NT2/D1 (cell line): ENCODE results near the gene TIMM8B.
"Not testable (repeated sequence)": the region's sequence is repeated elsewhere in the genome, so short reads cannot be mapped to it uniquely, and the experiment has no call there.

Experiments used
- DNase-seq: peaks from one replicate; pipeline ENCODE4 v3.0.0-alpha.2; 2011; ENCODE audit warnings: low read depth, low spot score
- H3K27me3 ChIP-seq: 2 replicates; pipeline ENCODE4 v1.6.0; 2011; ENCODE audit warnings: mild to moderate bottlenecking; ENCODE audit not compliant: insufficient read length, insufficient read depth
- H3K36me3 ChIP-seq: 2 replicates; pipeline ENCODE4 v1.6.1; 2011; ENCODE audit warnings: mild to moderate bottlenecking, low read length, mixed read lengths; ENCODE audit not compliant: insufficient read depth, insufficient read length
- H3K4me1 ChIP-seq: 2 replicates; pipeline ENCODE4 v1.5.1; 2011; ENCODE audit not compliant: insufficient read depth, insufficient read length
- H3K4me3 ChIP-seq: 2 replicates; pipeline ENCODE4 v1.5.1; 2011; ENCODE audit warnings: low read depth; ENCODE audit not compliant: insufficient read length
- H3K9ac ChIP-seq: 2 replicates; pipeline ENCODE4 v1.6.0; 2011; ENCODE audit warnings: low read depth; ENCODE audit not compliant: insufficient read length
- H3K9me3 ChIP-seq: 2 replicates; pipeline ENCODE4 v1.5.1; 2011; ENCODE audit warnings: mild to moderate bottlenecking, low read length; ENCODE audit not compliant: insufficient read depth
- SUZ12 ChIP-seq: IDR thresholded peaks from 2 replicates; pipeline ENCODE4 v1.6.1; 2011; ENCODE audit not compliant: insufficient read length, insufficient read depth; ENCODE audit errors: extremely low read depth
- YY1 ChIP-seq: IDR thresholded peaks from 2 replicates; pipeline ENCODE4 v1.6.1; 2011; ENCODE audit not compliant: insufficient read length, insufficient read depth
- ZNF274 ChIP-seq: IDR thresholded peaks from 2 replicates; pipeline ENCODE4 v1.6.1; 2011; ENCODE audit warnings: mild to moderate bottlenecking, low read depth, low read length

Gene TIMM8B

DNA sequence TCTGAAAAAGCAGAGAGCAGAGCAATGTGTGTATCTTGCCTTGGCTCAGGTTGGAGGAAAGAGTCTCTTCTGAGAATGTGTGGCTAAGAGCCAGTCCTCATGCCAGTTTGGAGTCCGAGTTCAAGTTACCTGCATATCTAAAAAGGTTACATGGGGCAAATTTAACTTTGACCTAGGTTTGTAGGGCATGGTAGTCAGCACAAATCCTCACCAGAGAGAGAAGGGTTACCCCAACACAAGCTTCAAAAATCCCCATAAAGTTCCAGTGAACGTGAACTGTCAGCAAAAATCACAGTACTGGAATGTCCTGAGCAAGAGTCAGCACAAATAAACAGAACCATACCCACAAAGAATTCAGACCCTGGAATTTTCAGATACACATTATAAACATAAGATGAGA, 13.9 kb upstream of the TIMM8B start:
- Histone ChIP-seq H3K36me3 (peaks cover 6% of the 10 kb centered on the region), H3K4me1 (no peaks in the 10 kb centered on the region), H3K27me3 (no peaks in the 10 kb centered on the region), H3K9ac (no peak overlapping the region), H3K4me3 (no peak overlapping the region), H3K9me3 (no peaks in the 10 kb centered on the region)
- TF ChIP-seq ZNF274: no peak
- no peak for TF ChIP-seq YY1
- no peak for TF ChIP-seq SUZ12
- no peak for DNase-seq

DNA sequence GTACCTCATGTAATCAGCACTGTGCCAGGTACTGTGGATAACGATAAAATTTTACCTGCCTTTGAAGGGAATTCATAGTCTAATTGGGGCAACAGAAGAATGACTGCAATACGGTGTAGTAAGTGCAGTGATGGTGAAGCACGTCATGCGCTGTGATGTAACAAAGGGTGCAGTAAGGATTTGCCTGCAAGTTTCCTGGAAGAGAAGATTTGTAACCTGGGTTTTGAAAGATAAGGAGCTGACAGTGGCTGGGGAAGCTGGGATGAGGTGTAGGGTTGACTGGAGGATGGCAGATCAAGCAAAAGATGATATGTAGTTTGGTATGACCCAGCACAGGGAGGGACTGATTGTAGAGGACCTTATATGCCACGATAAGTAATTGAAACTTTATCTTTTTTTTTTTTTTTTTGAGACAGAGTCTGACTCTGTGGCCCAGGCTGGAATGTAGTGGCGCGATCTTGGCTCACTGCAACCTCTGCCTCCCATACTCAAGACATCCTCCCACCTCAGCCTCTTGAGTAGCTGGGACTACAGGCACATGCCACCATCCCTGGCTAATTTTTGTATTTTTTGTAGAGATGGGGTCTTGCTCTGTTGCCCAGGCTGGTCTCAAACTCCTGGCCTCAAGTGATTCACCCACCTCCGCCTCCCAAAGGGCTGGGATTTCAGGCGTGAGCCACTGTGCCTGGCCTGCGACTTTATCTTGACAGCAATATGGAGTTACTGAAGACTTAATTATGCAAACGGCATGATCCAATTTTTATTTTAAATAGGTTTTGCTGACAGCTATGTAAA, 11.4 kb upstream of the TIMM8B start:
- TF ChIP-seq ZNF274: no peak
- TF ChIP-seq YY1: no peak
- TF ChIP-seq SUZ12: no peak
- no peaks in the 10 kb centered on the region for H3K27me3 ChIP-seq
- H3K4me1 ChIP-seq: no peaks in the 10 kb centered on the region
- peaks cover 11% of the 10 kb centered on the region for H3K36me3 ChIP-seq
- no peak overlapping the region for H3K4me3 ChIP-seq
- H3K9me3 ChIP-seq: no peaks in the 10 kb centered on the region
- no peak overlapping the region for H3K9ac ChIP-seq
- no peak for DNase-seq

DNA sequence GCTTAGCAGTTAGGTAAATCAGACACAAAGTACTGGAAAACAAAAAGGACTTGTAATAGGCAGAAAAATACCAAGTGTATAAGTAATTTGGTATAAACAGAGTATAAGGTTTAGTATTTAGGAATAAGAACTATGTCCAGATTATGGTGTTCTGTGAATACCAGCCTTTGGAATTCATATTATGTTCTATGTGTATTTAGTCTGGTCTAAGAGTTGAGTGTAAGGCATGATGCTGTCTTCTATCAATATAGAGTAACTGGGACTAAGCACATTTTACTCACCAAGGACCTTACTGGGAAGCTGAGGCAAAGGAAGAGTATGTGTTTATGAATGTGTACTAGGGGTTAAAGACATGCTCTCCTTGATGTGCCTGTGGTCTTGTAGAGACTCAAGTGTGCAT, 9.6 kb upstream of the TIMM8B start:
- no peak for TF ChIP-seq SUZ12
- TF ChIP-seq YY1: no peak
- no peak for TF ChIP-seq ZNF274
- H3K9ac ChIP-seq: no peak overlapping the region
- peaks cover 25% of the 10 kb centered on the region for H3K36me3 ChIP-seq
- no peaks in the 10 kb centered on the region for H3K9me3 ChIP-seq
- no peaks in the 10 kb centered on the region for H3K27me3 ChIP-seq
- no peak for DNase-seq
- no peak overlapping the region for H3K4me3 ChIP-seq
- H3K4me1 ChIP-seq: no peaks in the 10 kb centered on the region

DNA sequence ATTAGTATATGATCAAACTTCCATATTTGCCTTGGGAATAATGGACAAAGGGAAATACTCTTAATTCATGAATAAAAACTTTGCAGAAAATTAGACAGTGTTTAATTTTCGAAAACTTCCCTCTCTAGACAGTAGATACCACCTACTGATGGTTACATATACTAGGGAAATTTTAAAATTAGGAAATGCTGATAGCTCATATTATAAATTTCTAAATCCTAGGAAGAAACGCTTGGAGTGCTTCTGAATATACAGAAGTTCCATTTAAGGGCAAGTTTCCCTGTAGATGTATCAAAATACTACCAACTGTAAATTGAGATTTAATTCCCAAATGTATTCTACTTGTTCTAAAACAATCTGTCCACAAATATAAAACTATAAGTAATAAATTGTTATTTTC, 8.7 kb upstream of the TIMM8B start:
- H3K4me1 ChIP-seq, H3K9ac ChIP-seq, H3K9me3 ChIP-seq, H3K4me3 ChIP-seq, H3K27me3 ChIP-seq, DNase-seq: not testable (repeated sequence)
- peaks cover 29% of the 10 kb centered on the region for H3K36me3 ChIP-seq

DNA sequence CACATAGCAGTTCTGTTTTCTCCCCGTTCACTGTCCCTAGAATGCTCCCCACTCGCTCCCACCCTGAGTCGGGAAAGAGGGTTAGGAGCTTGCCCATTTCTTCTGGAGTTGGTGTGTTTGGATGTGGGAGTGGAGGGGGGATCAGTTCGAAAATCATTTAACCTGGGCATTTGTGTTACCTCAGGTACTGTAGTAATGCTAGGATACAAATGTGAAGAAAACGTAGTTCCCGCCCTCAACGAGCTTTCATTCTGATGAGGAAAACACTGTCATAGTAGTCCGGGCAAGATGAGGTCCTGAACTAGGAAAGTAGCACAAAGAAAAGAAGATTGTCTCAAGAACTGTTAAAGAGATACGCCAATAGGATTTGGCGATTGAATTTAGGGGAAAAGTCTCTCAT, 656 bp upstream of the TIMM8B start:
- no peak for DNase-seq
- Histone ChIP-seq H3K36me3 (peaks cover 71% of the 10 kb centered on the region), H3K4me1 (peaks cover 2% of the 10 kb centered on the region)

DNA sequence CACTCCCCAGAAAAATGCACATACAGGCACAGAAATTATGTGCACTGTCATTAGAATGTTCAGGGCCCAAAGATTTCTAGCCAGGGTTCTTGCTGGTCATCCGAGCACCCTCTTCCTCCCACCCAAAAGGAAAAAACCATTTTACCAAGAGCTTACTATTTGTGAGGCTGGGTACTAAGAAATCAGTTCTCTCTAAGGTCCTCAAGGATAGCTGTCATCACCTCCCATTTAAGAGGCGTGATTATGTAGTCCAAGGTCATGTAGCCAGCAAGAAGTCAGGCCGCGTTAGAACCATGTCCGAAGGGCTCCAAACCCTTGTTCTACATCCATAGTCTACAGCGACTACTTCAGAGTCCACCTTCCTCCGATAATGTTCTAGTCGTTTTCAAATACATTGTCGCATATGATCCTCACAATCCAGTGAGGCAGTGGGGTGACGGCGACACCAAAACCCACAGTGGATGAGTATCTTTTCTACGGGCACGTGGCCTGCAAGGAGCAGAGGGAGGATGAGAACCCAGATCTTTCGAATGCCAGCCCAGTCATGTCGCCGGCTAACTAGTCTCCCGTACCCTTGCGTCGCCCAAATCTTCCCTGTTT, 634 bp downstream of the TIMM8B start:
- TF ChIP-seq ZNF274 (no peak), YY1 (no peak), SUZ12 (no peak)
- Histone ChIP-seq H3K9ac (peak overlapping the region; percentile 98), H3K4me3 (peak overlapping the region; percentile 98), H3K9me3 (no peaks in the 10 kb centered on the region), H3K36me3 (peaks cover 62% of the 10 kb centered on the region), H3K4me1 (peaks cover 2% of the 10 kb centered on the region), H3K27me3 (no peaks in the 10 kb centered on the region)
- no peak for DNase-seq

More for the DNA sequence above, 656 bp upstream of the TIMM8B start:
- TF ChIP-seq YY1 (no peak), ZNF274 (no peak), SUZ12 (no peak)
- Histone ChIP-seq H3K9ac (peak overlapping the region; percentile 98), H3K4me3 (peak overlapping the region; percentile 98), H3K27me3 (no peaks in the 10 kb centered on the region), H3K9me3 (no peaks in the 10 kb centered on the region)

DNA sequence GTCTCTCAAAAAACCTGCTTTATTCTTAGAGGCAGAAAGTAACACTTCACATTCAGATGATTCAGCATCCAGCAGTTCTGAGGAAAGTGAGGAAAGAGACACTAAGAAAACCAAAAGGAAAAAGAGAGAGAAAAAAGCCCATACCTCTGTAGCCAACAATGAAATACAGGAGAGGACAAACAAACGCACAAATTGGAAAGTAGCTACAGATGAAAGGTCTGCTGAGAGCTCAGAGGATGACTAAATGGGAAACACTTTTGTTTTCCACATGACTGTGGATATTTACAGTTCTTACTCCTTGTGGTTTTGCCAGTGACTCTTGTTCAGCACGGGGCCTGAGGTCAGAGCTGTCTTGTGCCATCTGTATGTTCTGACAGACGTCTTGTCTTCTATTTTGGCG, 3.8 kb downstream of the TIMM8B start:
- Histone ChIP-seq H3K9me3 (no peaks in the 10 kb centered on the region), H3K36me3 (peaks cover 61% of the 10 kb centered on the region), H3K9ac (no peak overlapping the region), H3K4me3 (no peak overlapping the region), H3K27me3 (no peaks in the 10 kb centered on the region), H3K4me1 (peaks cover 1% of the 10 kb centered on the region)
- no peak for TF ChIP-seq ZNF274
- TF ChIP-seq YY1: no peak
- no peak for TF ChIP-seq SUZ12
- no peak for DNase-seq
